Measurements from ENCODE around the gene SBF1.

The SBF1 gene

GRCh38 chr22:50476868-50477267 lies 2.0 kb upstream of the SBF1 start:
- H4K20me1 ChIP-seq (ENCODE audit: insufficient read depth, low read length, poor library complexity, severe bottlenecking) = peaks cover 23% of the 10 kb centered on the region
- H3F3A ChIP-seq (ENCODE audit: low read depth) = no peaks in the 10 kb centered on the region
- H3K36me3 ChIP-seq (ENCODE audit: insufficient read depth, low read length) = no peaks in the 10 kb centered on the region
- no peak overlapping the region for H3K4me2 ChIP-seq (ENCODE audit: low read depth, low read length, poor library complexity, severe bottlenecking)
- peak overlapping the region; percentile 37 for H3K9ac ChIP-seq (ENCODE audit: low read depth, low read length, poor library complexity, severe bottlenecking)
- no peaks in the 10 kb centered on the region for H3K27me3 ChIP-seq (ENCODE audit: insufficient read depth, low read length, poor library complexity, severe bottlenecking)
- H3K4me1 ChIP-seq (ENCODE audit: insufficient read depth, low read length, poor library complexity, severe bottlenecking) = peaks cover 29% of the 10 kb centered on the region
- TF ChIP-seq EZH2phosphoT487 (IDR thresholded peaks at IDR 0.05; ENCODE audit: borderline replicate concordance) = no peak
- no peak for TF ChIP-seq CTCF (conservative IDR thresholded peaks at IDR 0.05; ENCODE audit: low read length)
- H3K9me2 ChIP-seq (replicated peaks; ENCODE audit: low read depth, low read length) = no peaks in the 10 kb centered on the region
- peaks cover 29% of the 10 kb centered on the region for H3K79me2 ChIP-seq (ENCODE audit: insufficient read depth, low read length)
- no peak overlapping the region for H3K4me3 ChIP-seq (ENCODE audit: low read length, poor library complexity, severe bottlenecking)
- no peaks in the 10 kb centered on the region for H3K9me3 ChIP-seq (ENCODE audit: insufficient read depth, low read depth, low read length)
- H2AFZ ChIP-seq (ENCODE audit: low read length) = no peak overlapping the region

- Histone ChIP-seq H3K27me3 (ENCODE audit: insufficient read depth, low read length, poor library complexity, severe bottlenecking) (no peaks in the 10 kb centered on the region), H3K4me2 (ENCODE audit: low read depth, low read length, poor library complexity, severe bottlenecking) (peak overlapping the region; percentile 77), H3K4me1 (ENCODE audit: insufficient read depth, low read length, poor library complexity, severe bottlenecking) (peaks cover 42% of the 10 kb centered on the region), H4K20me1 (ENCODE audit: insufficient read depth, low read length, poor library complexity, severe bottlenecking) (peaks cover 25% of the 10 kb centered on the region), H3F3A (ENCODE audit: low read depth) (0 out of 2 replicates have a peak, but pooled peaks cover under 1% of the 10 kb centered on the region), H3K9ac (ENCODE audit: low read depth, low read length, poor library complexity, severe bottlenecking) (peak overlapping the region; percentile 79), H3K79me2 (ENCODE audit: insufficient read depth, low read length) (peaks cover 41% of the 10 kb centered on the region), H3K9me3 (ENCODE audit: insufficient read depth, low read depth, low read length) (no peaks in the 10 kb centered on the region), H2AFZ (ENCODE audit: low read length) (peak overlapping the region; percentile 88; the same call in 1 of the 2 replicates), H3K36me3 (ENCODE audit: insufficient read depth, low read length) (no peaks in the 10 kb centered on the region), H3K4me3 (ENCODE audit: low read length, poor library complexity, severe bottlenecking) (peak overlapping the region; percentile 72), H3K9me2 (replicated peaks; ENCODE audit: low read depth, low read length) (no peaks in the 10 kb centered on the region)
- TF ChIP-seq EZH2phosphoT487 (IDR thresholded peaks at IDR 0.05; ENCODE audit: borderline replicate concordance) = no peak
- TF ChIP-seq CTCF (conservative IDR thresholded peaks at IDR 0.05; ENCODE audit: low read length) = no peak
These were observed 792 bp upstream of the SBF1 start for GRCh38 chr22:50475652-50476002.

- no peaks in the 10 kb centered on the region for H3K9me2 ChIP-seq (replicated peaks; ENCODE audit: low read depth, low read length)
- H3K9ac ChIP-seq (ENCODE audit: low read depth, low read length, poor library complexity, severe bottlenecking) = peak overlapping the region; percentile 85
- H4K20me1 ChIP-seq (ENCODE audit: insufficient read depth, low read length, poor library complexity, severe bottlenecking) = peaks cover 26% of the 10 kb centered on the region
- no peaks in the 10 kb centered on the region for H3K27me3 ChIP-seq (ENCODE audit: insufficient read depth, low read length, poor library complexity, severe bottlenecking)
- H3K4me3 ChIP-seq (ENCODE audit: low read length, poor library complexity, severe bottlenecking) = peak overlapping the region; percentile 72
- no peaks in the 10 kb centered on the region for H3K9me3 ChIP-seq (ENCODE audit: insufficient read depth, low read depth, low read length)
- H3K36me3 ChIP-seq (ENCODE audit: insufficient read depth, low read length) = no peaks in the 10 kb centered on the region
- peaks cover 49% of the 10 kb centered on the region for H3K4me1 ChIP-seq (ENCODE audit: insufficient read depth, low read length, poor library complexity, severe bottlenecking)
- no peak for TF ChIP-seq EZH2phosphoT487 (IDR thresholded peaks at IDR 0.05; ENCODE audit: borderline replicate concordance)
- no peak for TF ChIP-seq CTCF (conservative IDR thresholded peaks at IDR 0.05; ENCODE audit: low read length)
- H3K79me2 ChIP-seq (ENCODE audit: insufficient read depth, low read length) = peaks cover 47% of the 10 kb centered on the region
- no peak overlapping the region for H2AFZ ChIP-seq (ENCODE audit: low read length)
- H3F3A ChIP-seq (ENCODE audit: low read depth) = peaks cover 9% of the 10 kb centered on the region; the same call in 1 of the 2 replicates
- H3K4me2 ChIP-seq (ENCODE audit: low read depth, low read length, poor library complexity, severe bottlenecking) = peak overlapping the region; percentile 94
These were observed 772 bp downstream of the SBF1 start for GRCh38 chr22:50473855-50474671.

All from Loucy (cell line).